Measurements from ENCODE around the gene TPI1.

DNA sequence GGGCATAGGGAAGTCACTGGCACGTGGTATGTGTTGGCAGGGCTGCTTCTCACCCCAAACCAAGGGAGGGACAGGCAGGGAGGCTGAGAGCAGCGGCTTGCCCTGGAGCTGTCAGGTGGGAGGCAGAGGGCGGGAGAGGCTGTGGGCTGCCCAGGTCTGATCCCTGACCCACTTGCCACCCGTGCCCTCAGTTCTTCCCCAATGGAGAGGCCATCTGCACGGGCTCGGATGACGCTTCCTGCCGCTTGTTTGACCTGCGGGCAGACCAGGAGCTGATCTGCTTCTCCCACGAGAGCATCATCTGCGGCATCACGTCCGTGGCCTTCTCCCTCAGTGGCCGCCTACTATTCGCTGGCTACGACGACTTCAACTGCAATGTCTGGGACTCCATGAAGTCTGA lies 21.9 kb upstream of the TPI1 start:
- TF ChIP-seq, protein P1, sequence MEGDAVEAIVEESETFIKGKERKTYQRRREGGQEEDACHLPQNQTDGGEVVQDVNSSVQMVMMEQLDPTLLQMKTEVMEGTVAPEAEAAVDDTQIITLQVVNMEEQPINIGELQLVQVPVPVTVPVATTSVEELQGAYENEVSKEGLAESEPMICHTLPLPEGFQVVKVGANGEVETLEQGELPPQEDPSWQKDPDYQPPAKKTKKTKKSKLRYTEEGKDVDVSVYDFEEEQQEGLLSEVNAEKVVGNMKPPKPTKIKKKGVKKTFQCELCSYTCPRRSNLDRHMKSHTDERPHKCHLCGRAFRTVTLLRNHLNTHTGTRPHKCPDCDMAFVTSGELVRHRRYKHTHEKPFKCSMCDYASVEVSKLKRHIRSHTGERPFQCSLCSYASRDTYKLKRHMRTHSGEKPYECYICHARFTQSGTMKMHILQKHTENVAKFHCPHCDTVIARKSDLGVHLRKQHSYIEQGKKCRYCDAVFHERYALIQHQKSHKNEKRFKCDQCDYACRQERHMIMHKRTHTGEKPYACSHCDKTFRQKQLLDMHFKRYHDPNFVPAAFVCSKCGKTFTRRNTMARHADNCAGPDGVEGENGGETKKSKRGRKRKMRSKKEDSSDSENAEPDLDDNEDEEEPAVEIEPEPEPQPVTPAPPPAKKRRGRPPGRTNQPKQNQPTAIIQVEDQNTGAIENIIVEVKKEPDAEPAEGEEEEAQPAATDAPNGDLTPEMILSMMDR (IDR thresholded peaks at IDR 0.05): no peak
- TF ChIP-seq POLR2A (IDR thresholded peaks at IDR 0.05): no peak

All from vagina (tissue), 2 donors.